Measurements from ENCODE around the gene CDK4.

CDK4 gene

DNA sequence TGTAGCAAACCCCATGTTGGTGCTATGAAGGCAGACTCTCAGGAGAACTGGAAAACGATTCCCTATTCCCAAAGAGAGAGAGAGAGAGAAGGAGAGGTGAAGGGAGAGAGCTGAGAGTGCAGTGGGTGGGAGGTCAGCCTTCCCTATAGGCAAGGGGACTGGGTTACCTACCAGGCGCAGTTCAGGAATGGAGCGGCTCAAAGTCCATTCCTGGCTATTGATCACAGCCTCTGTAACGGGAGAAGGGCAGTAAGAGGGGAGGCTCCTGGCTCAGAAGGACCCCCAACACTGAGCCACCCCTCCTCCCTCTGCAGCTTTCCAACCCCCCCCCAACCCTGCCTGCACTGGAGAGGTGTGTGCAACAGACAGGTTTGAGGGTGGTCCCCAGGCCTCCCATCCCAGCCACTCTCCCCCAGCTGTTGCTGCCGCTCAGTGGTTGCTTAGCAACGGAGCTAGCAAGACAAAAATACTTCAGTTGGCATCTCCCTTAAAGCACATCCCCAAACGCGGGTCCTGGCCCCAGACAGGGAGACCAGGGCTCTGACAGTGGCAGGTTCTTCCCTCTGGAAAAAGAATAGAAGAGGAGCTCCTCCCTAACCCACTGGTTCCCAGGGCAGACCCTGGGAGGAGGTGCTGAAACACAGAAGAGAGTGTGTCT lies 16.8 kb downstream of the CDK4 start:
- TF ChIP-seq GATA1 (IDR thresholded peaks at IDR 0.05; ENCODE audit: low read depth, low read length) (no peak), POLR2A (IDR thresholded peaks at IDR 0.05; ENCODE audit: low read length) (no peak)
- no peak for DNase-seq

- no peak for DNase-seq
- no peak for TF ChIP-seq POLR2A (IDR thresholded peaks at IDR 0.05; ENCODE audit: low read length)
- no peak for TF ChIP-seq GATA1 (IDR thresholded peaks at IDR 0.05; ENCODE audit: low read depth, low read length)
Observed at GRCh38 chr12:57734591-57734990, 17.5 kb downstream of the CDK4 start.

DNA sequence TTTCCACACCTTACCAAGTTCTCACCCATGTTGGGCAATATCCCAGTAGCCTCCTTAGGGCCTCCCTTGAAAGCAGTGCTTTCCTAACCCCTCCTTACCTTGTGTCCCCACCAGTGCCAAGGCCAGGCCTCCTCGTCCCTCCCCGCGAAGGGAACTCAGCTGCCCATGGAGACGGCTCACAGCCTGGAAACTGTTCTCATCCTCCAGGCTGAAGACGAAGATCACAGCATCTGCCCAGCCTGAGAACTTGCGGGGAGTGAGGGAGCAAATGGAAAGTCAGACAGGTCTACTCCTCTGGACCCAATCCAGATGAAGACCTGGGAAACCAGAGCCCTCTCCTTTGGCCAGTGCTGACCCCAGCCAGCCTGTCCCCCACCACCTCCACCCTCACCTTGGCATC lies 18.2 kb downstream of the CDK4 start:
- TF ChIP-seq POLR2A (IDR thresholded peaks at IDR 0.05; ENCODE audit: low read length): no peak
- no peak for TF ChIP-seq GATA1 (IDR thresholded peaks at IDR 0.05; ENCODE audit: low read depth, low read length)
- no peak for DNase-seq

DNA sequence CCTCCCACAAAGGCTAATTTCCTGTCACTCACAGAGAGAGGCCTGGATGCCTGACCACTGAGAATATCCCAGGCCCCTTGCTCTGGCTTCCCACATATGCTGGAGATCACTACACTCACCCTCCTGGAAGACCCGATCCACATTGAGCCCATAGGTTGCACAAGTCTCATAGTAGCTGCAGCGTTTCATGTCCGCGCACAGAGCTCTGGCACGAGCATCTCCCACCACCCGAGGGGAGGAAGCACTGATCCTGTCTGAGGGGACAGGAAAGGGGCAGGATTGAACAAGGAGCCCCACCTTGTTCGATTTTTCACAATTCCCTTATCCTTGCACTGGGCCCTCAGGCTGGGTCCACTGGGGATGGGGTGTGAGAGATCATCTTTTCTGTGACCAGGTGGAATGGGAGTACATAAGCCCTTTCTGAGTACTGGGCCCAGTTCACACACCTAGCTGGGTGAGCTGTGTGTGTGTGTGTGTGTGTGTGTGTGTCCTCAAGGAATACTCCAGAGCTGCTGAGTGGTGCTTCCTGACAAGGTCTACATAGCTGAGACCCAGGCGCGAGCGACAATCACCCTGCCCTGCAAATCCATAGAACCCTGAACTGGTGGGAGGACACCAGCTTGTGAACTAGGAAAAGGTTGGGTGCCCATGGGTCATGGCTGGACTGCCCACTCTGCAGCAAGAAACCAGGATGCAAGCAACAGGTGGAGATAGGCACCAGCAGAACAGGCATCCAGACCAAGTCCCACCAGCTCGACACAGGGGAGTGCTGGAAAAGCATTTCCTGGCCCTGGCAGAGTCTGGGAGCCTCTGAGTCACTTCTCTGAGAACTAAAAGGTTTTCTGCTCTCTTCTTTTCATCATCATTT lies 19.1 kb downstream of the CDK4 start:
- DNase-seq: no peak
- TF ChIP-seq POLR2A (IDR thresholded peaks at IDR 0.05; ENCODE audit: low read length) (no peak), GATA1 (IDR thresholded peaks at IDR 0.05; ENCODE audit: low read depth, low read length) (no peak)

- no peak for DNase-seq
- no peak for TF ChIP-seq GATA1 (IDR thresholded peaks at IDR 0.05; ENCODE audit: low read depth, low read length)
- no peak for TF ChIP-seq POLR2A (IDR thresholded peaks at IDR 0.05; ENCODE audit: low read length)
Observed at GRCh38 chr12:57732270-57732669, 19.8 kb downstream of the CDK4 start.

GRCh38 chr12:57731411-57732080 lies 20.6 kb downstream of the CDK4 start:
- no peak for DNase-seq
- TF ChIP-seq POLR2A (IDR thresholded peaks at IDR 0.05; ENCODE audit: low read length): no peak
- TF ChIP-seq GATA1 (IDR thresholded peaks at IDR 0.05; ENCODE audit: low read depth, low read length): no peak

DNA sequence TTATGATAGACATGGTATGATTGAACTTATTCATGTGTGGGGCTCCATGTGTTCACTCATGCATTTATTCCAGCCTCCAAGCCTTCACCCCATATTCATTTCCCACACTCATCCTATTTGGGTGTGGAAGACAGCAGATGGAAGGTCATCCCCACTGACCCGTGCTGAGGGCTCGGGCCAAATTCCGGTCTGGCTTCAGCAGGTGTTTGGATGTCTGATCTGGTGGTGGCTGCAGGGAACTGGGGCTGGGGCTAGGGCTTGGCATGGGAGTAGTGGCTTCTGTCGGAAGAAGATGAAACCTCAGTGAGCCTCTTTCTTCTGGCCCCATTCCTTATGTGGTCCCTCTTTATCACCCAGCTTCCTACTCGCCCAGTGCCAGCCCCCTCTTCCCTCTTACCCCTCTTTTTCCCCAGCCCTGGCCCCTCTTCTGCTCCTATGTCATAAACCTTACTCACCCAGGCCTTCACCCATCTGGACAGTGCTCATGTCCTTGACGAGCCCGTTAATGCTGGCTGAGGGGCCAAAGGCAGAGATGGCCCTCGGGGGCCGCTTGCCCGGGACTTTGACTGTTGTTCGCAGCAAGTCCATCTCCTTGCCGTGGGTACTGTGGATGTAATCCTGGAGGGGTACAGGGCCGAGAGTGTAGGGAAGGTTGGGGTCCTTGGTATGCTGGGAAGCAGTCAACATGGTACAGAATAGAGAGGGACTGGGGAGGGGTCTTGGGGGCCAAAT lies 21.6 kb downstream of the CDK4 start:
- no peak for TF ChIP-seq POLR2A (IDR thresholded peaks at IDR 0.05; ENCODE audit: low read length)
- no peak for TF ChIP-seq GATA1 (IDR thresholded peaks at IDR 0.05; ENCODE audit: low read depth, low read length)
- DNase-seq: no peak

DNA sequence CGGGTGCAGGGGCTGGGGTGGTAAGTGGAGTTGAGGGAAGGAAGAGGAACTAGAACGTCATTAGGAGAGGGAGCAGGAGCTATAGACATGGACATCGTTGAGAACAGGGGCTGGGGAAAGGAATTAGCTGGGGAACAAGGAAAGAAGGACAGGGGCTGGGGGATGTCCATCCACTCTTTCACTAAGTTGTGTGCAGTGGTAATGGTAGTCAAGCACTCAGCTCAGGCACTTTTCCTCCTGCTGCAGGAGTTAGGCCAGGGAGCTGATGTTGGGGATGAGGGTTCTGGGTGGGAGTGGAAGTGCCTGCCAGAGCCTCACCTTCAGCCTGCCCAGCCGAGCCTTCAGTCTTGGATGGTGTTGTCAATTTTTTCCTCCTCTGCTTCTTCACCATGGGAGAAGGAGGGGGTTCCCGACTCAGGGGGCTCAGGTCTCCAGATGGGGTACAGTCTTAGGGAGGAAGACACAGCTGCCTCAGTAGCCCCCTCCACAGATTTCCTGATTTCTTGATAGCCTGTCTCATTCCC lies 22.7 kb downstream of the CDK4 start:
- no peak for TF ChIP-seq POLR2A (IDR thresholded peaks at IDR 0.05; ENCODE audit: low read length)
- no peak for TF ChIP-seq GATA1 (IDR thresholded peaks at IDR 0.05; ENCODE audit: low read depth, low read length)
- no peak for DNase-seq

- DNase-seq: no peak
- TF ChIP-seq GATA1 (IDR thresholded peaks at IDR 0.05; ENCODE audit: low read depth, low read length): no peak
- no peak for TF ChIP-seq POLR2A (IDR thresholded peaks at IDR 0.05; ENCODE audit: low read length)
Observed at GRCh38 chr12:57727758-57728395, 24.2 kb downstream of the CDK4 start.

- TF ChIP-seq POLR2A (IDR thresholded peaks at IDR 0.05; ENCODE audit: low read length): no peak
- TF ChIP-seq GATA1 (IDR thresholded peaks at IDR 0.05; ENCODE audit: low read depth, low read length): no peak
- DNase-seq: no peak
Observed at GRCh38 chr12:57726884-57727757, 25.0 kb downstream of the CDK4 start.

GRCh38 chr12:57726151-57726883 lies 25.8 kb downstream of the CDK4 start:
- DNase-seq: peak; percentile 69 to 76
- TF ChIP-seq POLR2A (IDR thresholded peaks at IDR 0.05; ENCODE audit: low read length): no peak
- no peak for TF ChIP-seq GATA1 (IDR thresholded peaks at IDR 0.05; ENCODE audit: low read depth, low read length)

- TF ChIP-seq GATA1 (IDR thresholded peaks at IDR 0.05; ENCODE audit: low read depth, low read length): no peak
- TF ChIP-seq POLR2A (IDR thresholded peaks at IDR 0.05; ENCODE audit: low read length): no peak
- DNase-seq: no peak
Observed at GRCh38 chr12:57725851-57726150, 26.3 kb downstream of the CDK4 start.
